Lower leg skin (tissue), 3 donors: ENCODE results near the gene ATR.

Experiments used
- CTCF ChIP-seq, 3 donors: fragments of 450-650 bp; IDR thresholded peaks; one replicate each; pipeline ENCODE4 v1.5.1; 2016; ENCODE audit warnings: antibody characterized with exemption in 3 of 3, mild to moderate bottlenecking in 3 of 3, moderate library complexity in 2 of 3
- POLR2A ChIP-seq, 2 donors: fragments of 450-650 bp; IDR thresholded peaks; one replicate each; pipeline ENCODE4 v1.6.1; 2016 to 2017; ENCODE audit warnings: antibody characterized with exemption in 2 of 2, mild to moderate bottlenecking in 1 of 2, moderate library complexity in 1 of 2

GRCh38 chr3:142543307-142543706 lies 35.2 kb downstream of the ATR start:
- TF ChIP-seq CTCF (IDR thresholded peaks at IDR 0.05) (no peak), POLR2A (IDR thresholded peaks at IDR 0.05) (no peak)
